GM19324 (cell line): ENCODE results near the gene IGF1R.

Source experiments
- ATAC-seq: cut with Tn5 transposase; IDR thresholded peaks from one replicate; pipeline ENCODE4 v1.9.1; 2021; ENCODE audit warnings: mild to moderate bottlenecking, moderate library complexity; ENCODE audit not compliant: unreplicated experiment, low FRiP score

IGF1R gene

DNA sequence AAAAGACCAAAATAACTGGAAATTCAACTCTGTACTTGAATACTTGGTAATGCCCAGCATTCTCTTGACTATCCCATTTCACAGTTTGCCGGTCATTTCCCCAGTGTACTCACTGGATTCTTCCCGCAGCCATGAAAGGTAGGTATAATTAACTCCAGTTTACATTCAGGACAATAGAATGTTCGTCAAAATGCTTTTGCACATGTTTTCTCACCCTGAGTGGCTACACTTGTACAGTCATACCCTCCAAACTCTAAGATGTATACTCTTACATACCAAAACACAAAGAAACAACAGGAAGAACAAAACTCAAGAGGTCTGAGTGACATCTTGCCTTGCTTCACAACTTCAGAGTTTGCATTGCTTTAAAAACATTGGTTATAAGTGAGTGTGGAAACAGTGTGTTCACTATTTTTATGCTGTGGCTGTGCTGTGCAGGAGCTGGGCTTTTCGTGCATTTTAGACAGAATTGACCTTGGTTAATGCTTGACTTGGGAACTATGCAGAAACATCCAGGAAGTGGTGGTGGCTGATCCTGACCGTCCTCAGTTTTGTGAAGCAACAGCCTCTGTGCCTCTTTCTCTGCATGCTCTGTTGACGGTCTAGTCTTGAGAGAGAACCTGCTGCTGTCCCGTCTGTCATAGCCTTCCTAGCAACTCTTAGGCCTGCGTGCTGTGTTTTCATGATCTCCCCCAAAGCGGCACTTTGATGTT is 90.5 kb downstream of the IGF1R start:
- ATAC-seq, result no peak

DNA sequence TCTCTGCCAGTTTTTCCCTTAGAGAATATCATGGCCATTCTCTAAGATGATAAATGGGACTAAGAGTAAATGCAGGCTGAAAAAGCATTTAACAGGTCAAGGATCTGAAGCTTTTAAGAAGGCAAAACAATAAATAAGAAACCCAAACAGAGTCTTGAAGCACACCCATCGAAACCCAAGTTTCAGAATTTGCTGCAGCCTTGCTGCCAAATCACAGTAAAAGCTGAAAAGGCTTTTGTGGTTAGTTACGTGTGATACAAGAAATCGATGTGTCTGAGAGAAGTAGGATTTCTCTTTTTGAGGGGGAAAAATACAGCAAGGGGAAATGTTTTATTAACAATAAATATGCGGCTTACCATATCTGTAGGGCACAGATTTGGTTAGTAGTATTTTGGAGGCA is 92.0 kb downstream of the IGF1R start:
- ATAC-seq, result no peak

DNA sequence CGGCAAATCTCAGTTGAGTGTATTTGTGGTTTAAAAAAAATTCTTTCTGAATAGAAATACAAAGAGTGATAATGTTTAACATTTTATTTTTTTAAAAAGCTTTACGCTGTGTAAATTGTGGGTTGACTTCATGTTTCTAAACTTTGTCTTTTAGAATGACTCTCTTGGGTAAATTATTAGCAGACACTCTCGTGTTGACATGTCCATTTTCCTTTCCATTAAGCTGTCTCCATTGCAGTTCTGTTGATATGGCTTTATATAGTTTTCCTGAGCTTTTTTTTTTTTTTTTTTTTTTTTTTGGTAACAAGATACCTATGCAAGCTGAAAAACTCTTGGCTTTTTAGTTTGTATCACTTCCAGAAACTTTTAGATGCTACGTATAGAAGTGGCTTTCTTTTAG is 92.6 kb downstream of the IGF1R start:
- ATAC-seq, result no peak

DNA sequence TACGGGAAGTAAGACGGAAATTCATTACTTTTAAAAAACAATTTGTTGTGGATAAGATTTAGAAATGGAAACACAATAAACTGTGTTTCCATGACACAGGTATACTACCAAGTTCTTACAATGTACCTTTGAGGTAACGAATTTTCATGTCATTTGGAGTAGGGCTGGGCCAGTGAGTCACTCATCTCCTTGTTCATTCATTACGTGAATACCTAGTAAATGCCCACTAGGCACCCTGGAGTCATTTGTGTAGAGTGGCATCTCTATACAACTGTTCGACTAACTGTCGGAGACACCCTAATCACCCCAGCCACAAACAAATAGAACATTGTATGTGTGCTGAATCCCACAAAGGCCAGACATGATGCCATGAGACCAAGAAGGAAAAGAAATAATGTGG is 94.8 kb downstream of the IGF1R start:
- ATAC-seq, result no peak

DNA sequence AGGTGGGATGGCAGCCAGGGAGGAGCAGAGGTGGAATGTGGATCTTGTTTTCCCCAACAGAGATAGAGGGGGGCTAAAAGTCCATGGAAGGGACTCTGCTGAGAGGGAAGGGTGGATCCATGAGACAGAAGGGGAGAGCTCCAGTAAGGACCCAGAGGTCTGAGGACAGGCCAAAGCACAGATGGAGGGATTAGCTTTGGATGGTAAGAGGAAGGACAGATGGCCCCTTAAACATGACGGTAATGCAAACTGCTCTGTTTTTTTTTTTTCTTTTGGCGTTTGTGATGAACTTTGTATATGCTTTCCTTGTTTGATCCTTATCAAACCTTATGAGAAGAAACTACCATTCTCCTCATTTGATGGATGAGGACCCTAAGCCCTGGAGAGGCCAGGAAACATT is 96.2 kb downstream of the IGF1R start:
- no peak for ATAC-seq

DNA sequence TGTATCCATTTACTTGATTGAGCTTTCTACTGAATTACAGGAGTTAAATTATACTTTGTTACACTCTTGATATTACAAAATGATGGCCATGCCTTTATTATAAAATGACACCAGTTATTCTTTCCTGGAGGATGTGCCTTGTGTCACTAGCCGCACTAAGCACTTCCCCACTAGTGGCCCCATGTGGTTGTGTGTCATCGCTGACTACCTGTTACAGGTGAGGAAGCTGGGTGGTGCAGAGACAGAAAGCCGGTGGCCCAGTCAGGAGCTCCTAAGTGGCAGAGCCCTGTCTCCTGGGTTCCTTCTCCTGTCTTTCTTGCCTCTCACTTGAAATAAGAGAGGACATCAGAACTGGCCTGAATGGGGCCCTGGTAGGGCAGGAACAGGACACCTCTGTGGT is 96.8 kb downstream of the IGF1R start:
- ATAC-seq, result no peak

DNA sequence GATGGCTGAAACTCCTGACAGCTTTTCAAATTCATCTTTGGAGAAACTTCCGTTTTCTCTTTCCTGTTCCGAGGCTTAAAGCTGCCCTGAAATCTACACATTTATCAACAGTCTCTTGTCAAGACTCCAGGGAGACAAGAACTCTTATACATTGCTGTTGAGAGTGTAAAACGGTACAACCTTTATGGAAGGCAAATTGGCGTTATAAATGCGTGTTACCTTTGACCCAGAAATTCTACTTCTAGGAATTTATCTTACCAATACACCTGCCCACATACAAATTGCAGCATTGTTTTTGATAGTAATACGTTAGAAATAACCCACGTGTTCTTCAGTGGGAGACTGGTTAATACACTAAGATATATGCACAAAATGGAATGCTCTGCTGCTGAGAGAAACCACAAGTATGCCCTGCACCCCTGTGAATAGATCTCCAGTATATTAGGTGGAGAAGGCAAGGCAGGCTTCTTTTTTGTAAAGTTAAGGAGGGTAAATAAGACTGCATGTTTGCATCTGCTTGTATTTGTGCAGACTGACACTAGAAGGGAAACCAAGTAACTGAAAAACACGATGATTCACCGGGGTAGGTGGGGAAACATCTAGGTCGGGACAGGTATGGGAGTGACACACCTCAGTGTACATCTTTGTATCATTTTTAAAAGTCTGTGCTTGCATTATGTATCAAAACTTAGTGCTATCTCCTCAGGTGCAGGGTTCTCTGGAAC is 97.5 kb downstream of the IGF1R start:
- no peak for ATAC-seq

DNA sequence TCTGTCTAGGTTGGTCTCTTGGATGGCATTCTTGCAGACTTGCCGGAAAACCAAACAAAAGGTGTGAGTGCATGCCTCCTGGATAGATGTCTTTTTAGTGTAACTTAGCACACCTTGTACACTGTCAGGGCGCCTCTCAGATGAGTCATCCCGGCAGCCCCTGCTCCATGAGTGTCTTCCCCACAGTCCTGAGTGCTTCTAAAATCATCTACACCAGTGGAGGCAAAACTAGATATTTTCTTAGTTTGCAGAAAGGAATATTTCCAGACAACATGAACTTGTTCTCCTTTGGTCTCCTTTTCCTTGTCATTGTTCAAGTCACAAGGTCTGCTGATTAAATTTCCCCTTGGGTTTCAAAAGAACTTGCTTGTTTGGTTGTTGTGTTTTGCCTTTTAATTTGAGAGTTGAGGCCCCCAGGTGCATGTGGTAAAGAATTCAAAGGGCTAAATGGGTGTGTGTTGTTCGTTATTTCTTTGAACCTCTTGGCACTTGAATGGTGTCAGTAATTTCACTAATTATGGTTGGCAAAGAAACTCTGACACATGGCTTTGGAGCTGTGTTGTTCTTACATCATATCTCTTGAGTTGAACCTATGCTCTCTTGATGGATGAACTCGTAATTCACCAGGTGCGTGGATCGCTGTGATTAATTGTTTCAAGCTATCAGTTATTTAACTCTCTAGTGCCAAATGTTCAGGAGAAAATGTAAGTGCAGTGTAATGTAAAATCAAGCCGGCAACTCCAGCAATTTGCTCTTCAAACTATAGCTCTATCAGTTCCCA is 98.2 kb downstream of the IGF1R start:
- no peak for ATAC-seq

DNA sequence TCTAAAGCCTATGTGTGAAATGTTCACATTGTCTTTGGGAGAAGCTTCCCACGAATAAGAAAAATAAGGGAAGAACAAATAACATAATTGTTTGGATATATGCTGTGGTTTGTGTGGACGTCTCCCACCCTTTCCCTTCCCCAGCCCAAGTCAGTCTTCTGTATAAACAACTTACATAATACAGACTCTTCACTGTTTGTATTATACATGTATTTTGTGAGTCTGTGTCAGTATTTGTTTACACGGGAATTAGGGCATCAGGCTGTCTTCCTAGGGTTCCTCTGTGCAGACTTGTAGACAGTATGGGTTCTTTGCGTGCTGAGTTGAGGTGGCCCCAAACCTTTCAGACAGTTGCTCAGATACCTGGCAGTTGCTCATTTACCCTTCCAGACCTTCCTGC is 103.4 kb downstream of the IGF1R start:
- ATAC-seq, result no peak

DNA sequence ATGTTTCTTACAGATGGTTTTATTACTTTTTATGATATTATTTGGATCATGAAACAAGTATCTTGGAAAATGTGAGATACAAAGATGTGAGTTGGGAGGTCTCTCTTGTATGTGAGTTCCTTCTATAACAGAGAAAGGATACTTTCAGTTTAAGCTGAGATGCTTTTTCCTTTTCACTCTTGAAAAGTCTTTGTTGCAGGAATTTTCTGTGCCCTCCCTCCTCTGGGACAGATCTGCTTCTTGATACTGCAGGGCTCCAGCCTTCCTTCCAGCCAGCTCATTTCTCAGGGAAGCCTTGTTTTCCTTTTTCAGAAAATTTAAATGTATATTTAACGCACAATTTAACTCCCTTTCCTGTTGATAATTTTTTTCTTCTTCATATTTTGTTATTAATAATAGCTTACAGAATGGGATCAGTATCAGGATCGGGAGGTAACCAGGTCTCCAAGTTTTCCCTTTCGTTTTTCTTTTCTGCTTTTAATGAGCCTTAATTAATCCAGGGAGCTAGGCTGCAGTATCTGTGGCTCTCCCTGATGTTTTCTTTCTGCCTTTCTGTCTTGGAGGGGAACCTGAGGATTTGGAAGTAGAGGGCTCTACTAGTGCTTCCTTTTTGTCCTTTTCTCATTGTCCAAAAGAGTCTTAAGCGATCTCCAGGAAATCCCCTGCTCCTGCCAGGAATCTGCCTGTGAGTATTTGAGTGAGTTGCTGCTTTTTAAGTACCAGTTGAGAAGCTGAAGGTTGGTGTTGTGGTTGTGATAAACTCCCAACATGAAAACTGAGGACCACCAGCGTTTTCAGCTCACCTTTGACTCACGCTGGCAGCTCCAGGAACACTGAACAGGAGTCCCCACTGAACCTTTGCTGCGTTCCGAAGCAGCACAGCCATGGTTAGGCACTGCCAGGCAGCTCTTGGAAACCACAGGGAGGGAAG is 105.7 kb downstream of the IGF1R start:
- ATAC-seq, result no peak

DNA sequence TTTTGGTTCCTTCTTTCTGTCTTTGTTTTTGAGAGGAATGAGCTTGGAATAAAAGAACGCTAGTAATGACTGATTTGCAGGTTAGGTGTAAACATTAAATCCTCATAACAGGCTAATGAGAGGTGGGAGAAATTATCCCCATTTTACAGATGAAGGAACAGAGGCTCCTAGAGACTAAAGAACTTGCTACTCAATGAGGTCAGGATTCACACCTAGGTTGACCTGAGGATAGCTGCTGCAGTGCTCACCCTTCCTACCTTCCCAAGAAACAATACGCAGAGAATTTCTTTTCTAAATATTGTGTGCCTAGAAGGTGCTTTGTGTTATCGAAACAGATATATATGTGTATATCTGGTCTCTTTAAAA is 106.3 kb downstream of the IGF1R start:
- ATAC-seq, result no peak

DNA sequence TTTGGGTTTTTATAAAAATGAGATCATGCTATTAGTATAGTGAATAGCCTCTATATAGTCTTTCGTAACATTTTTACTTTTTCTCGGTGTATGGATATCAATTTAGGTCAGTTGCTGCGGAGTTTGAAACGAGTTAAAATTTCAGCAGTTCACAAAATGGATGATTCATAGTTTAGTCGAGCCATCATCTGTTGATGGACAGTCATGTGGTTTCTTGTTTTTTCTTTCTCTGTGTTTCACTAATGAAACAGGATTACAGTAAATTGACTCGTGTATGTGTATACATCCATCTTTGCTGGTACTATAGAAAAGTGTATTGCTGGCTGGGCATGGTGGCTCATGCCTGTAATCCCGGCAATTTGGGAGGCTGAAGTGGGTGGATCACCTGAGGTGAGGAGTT is 106.8 kb downstream of the IGF1R start:
- no peak for ATAC-seq

DNA sequence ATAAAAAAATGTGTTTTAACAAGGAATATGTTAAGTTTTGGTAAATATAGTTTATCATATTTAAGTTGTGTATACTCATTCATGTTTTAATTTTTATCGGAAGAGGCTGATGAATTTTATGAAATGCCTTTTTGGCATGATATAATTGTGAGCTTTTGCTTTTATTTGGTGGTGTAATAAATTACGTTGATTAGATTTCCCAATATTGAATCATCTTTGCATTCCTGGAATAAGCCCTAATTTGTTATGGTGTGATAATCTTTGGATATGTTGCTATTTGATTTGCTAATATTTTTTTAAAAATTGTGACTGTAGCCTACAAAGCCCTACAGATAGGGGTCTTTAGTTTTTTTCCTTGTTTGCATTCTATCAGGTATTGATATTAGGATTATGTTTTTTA is 107.4 kb downstream of the IGF1R start:
- no peak for ATAC-seq

DNA sequence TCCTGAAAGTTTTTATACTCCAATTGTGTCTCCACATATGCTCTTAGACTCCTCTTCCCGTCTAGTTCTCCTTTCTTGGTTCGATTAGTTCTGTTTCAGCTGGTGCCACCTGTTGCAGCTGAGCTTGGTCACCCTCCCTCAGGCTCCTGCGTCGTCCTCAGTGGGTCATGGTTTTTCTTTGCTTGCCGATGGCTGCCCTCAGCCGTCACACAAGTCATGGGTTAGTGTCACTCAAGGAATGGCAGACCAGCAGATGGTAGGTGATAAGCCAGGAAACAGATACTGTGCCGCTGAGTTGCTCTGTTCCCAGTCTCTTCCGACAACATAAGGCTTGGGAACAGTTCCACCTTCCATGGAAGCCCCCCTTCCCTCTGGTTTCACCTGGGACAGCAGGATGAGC is 109.9 kb downstream of the IGF1R start:
- no peak for ATAC-seq

DNA sequence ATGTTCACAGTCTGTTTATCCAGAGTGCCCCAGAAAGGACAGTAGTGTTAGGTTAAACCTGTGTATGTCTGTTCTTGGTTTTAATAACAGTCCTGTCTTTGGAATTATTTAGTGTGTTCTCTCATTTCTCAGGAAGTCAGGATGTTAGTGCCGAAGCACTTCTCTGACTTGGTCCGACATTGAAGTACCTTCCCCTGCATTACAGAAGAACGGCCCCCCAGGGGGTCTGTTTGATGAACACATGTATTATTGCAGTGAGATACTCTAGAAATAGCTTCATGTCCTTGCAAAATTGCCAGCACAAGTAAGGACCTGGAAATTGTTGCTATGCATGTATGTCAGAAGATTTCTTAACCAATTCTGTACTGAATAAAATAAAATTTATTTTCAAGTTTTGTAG is 110.9 kb downstream of the IGF1R start:
- ATAC-seq, result no peak

DNA sequence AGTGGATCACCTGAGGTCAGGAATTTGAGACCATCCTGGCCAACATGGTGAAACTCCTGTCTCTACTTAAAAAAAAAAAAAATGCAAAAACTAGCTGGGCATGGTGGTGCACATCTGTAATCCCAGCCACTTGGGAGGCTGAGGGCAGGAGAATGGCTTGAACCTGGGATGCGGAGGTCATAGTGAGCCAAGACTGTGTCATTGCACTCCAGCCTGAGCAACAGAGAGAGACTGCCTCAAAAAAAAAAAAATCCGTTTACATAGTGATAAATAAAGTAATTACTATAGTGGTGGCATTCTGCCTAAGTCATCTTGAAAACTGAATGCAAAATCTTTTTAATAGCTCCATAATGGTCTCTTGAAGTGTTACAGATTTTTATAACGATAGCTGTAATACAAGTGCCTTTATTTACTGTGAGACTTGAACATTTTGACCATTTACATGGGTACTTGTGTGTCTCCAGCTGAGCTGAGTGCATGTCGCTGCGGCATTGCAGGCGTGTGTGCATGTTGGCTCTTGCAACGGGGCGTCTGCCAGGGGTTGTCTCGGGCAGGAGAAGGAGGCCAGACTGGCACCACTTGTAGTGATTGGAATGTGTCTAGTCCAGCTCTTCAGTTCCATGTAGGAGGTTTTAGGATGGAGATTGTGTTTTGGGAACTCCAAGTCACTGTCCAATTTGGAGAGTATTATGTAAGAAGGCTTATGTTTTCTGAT is 111.9 kb downstream of the IGF1R start:
- no peak for ATAC-seq

DNA sequence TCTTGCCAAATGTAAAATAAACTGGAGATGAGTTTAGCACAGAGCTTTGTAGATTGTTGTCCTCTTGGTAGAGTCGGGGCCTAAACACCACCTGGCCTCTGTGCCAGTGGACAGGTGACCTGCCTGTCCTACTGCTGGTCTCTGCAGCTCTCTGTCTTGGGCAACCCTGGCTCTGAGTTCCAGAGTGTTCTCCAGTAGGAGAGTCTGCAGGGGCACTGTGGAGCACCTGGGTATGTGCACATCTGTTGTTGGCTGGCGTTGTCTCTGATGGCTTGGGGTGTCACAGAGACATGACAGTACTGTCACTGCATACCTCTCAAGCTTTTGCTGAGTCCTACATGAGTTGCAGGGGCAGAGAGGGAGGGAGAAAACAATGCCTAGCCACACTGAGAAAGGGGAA is 112.6 kb downstream of the IGF1R start:
- ATAC-seq, result no peak

DNA sequence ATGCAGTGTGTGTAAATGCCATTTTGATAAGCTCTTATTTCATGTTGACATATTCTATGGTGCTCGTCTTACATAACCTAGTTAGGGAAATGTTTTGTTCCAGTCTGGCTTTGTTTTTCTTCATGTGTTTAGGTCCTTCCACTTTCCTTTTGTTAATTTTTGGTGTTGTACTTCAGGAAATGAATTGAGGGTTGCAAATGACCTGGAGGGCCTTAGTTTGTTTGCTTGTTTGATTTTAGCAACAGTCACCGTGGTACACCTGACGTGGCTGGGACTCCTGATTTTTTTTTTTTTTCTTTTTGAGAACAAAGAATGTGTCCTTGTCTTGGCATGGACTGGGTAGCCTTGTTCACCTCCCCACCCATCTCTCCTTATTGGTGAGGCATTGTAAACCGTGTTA is 114.8 kb downstream of the IGF1R start:
- no peak for ATAC-seq

DNA sequence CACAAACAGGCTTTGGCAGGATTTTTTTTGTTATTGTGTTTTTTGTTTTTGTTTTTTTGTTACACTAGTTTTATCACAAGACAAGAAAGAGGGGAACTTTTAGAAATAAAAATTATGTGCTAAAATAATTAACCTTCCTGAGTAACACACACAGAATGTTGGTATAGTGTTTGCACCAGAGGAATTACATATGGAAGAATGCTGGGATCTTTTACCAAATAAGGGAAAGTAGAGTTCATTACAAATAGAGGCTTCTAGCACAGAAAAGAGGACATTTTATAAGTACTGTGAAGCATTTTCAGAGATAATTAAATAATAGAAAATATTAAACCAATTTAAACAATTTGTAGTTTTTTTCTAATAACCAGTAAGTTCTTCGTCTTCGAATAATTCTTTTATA is 116.0 kb downstream of the IGF1R start:
- ATAC-seq, result no peak

DNA sequence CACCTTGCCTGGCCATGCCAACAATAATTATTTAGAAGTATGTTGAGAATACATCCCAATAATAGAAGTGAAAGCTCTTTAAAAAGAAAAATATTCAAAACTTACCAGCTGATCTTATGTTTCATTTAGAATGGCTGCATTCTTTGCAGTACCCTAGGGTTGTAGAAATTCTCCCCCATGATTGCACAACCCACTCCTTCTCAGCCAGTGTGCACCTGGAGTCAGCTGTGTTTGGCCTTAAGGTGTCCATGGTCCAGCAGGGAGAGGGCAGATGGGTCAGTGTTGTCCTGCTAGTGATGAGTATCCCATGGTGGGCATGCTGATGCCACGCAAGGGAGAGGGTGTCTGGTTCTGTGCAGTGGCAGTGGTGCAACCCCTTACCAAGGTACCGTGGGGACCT is 117.3 kb downstream of the IGF1R start:
- ATAC-seq, result no peak
